Astrocyte (in vitro differentiated cells and primary cell): ENCODE measurements around the gene GGA2. TPM values are rescaled to one million over a fixed set of nuclear protein-coding genes. Genes with fewer than 3 reads are reported as not detected.
A peak's percentile ranks its signal among the peaks of the same experiment; 100 is the strongest.

Experiments used
- DNase-seq: peaks from one replicate; pipeline ENCODE4 v3.0.0-alpha.2; 2010; ENCODE audit warnings: low read depth
- FAIRE-seq: peaks from 2 replicates; lab custom pipeline; 2011; peaks lifted over from hg19 to GRCh38; lab: Jason Lieb, UNC
- H2AFZ ChIP-seq: 2 replicates; pipeline ENCODE4 v1.6.0; 2012; ENCODE audit warnings: low read depth, low read length, inconsistent platforms
- H3K27ac ChIP-seq: 2 replicates; pipeline ENCODE4 v1.5.1; 2011; ENCODE audit warnings: low read depth, low read length, inconsistent platforms
- H3K27me3 ChIP-seq: 2 replicates; pipeline ENCODE4 v1.6.0; 2011; ENCODE audit warnings: low read length, inconsistent platforms; ENCODE audit not compliant: insufficient read depth
- H3K36me3 ChIP-seq: 2 replicates; pipeline ENCODE4 v1.5.1; 2011; ENCODE audit warnings: low read length, inconsistent platforms; ENCODE audit not compliant: insufficient read depth
- H3K4me1 ChIP-seq: 2 replicates; pipeline ENCODE4 v1.5.1; 2011; ENCODE audit warnings: low read length, inconsistent platforms; ENCODE audit not compliant: insufficient read depth
- H3K4me2 ChIP-seq: 2 replicates; pipeline ENCODE4 v1.6.0; 2012; ENCODE audit warnings: low read length, inconsistent platforms
- H3K4me3 ChIP-seq: 2 replicates; pipeline ENCODE4 v1.5.1; 2011; ENCODE audit warnings: low read depth, mild to moderate bottlenecking, low read length, inconsistent platforms; ENCODE audit not compliant: insufficient read depth
- H3K79me2 ChIP-seq: 2 replicates; pipeline ENCODE4 v1.6.0; 2012; ENCODE audit warnings: mild to moderate bottlenecking, low read length, inconsistent platforms; ENCODE audit not compliant: insufficient read depth
- H3K9ac ChIP-seq: 2 replicates; pipeline ENCODE4 v1.6.0; 2012; ENCODE audit warnings: mild to moderate bottlenecking, low read length, inconsistent platforms
- H3K9me3 ChIP-seq: 2 replicates; pipeline ENCODE4 v1.5.1; 2012; ENCODE audit warnings: low read depth, mild to moderate bottlenecking, low read length, inconsistent platforms; ENCODE audit not compliant: insufficient read depth
- H4K20me1 ChIP-seq: 2 replicates; pipeline ENCODE4 v1.6.0; 2012; ENCODE audit warnings: low read length, inconsistent platforms; ENCODE audit not compliant: insufficient read depth
- H3K27ac Mint-ChIP-seq: one replicate; pipeline ENCODE4 v1.8.0; 2021; ENCODE audit warnings: mild to moderate bottlenecking, mixed read lengths; ENCODE audit not compliant: unreplicated experiment
- H3K27me3 Mint-ChIP-seq: one replicate; pipeline ENCODE4 v1.8.0; 2021; ENCODE audit warnings: low read depth, mixed read lengths; ENCODE audit not compliant: unreplicated experiment
- H3K36me3 Mint-ChIP-seq: one replicate; pipeline ENCODE4 v1.8.0; 2021; ENCODE audit warnings: low read depth, mixed read lengths; ENCODE audit not compliant: unreplicated experiment
- H3K4me1 Mint-ChIP-seq: one replicate; pipeline ENCODE4 v1.8.0; 2021; ENCODE audit warnings: low read depth, mixed read lengths; ENCODE audit not compliant: unreplicated experiment
- H3K4me3 Mint-ChIP-seq: one replicate; pipeline ENCODE4 v1.8.0; 2021; ENCODE audit warnings: mild to moderate bottlenecking, moderate library complexity, mixed read lengths; ENCODE audit not compliant: unreplicated experiment
- H3K9me3 Mint-ChIP-seq: one replicate; pipeline ENCODE4 v1.8.0; 2021; ENCODE audit warnings: mild to moderate bottlenecking, mixed read lengths; ENCODE audit not compliant: unreplicated experiment
- EZH2 ChIP-seq: IDR thresholded peaks from 2 replicates; pipeline ENCODE4 v1.6.1; 2012; ENCODE audit warnings: mild to moderate bottlenecking, low read length, inconsistent platforms; ENCODE audit not compliant: insufficient read depth
- total RNA-seq: library from RNA; stranded (reverse); gene quantifications from 2 replicates; pipeline ENCODE4 v1.2.1, GENCODE V29; 2021
- TF ChIP-seq, protein P1 (sequence below): IDR thresholded peaks from 2 replicates; pipeline ENCODE4 v1.5.1; 2011; ENCODE audit warnings: low read depth, mild to moderate bottlenecking, inconsistent platforms, low read length, moderate library complexity; ENCODE audit not compliant: insufficient read depth

Gene GGA2
- total RNA-seq, 1 donor from 2014 or later, result 84.0 TPM

GRCh38 chr16:23433261-23433920 is 76.9 kb downstream of the GGA2 start:
- no peak overlapping the region for H3K27ac Mint-ChIP-seq
- H3K4me3 Mint-ChIP-seq, result no peak overlapping the region
- Histone ChIP-seq H3K4me2 (no peak overlapping the region), H3K27me3 (no peaks in the 10 kb centered on the region), H3K36me3 (peaks cover 22% of the 10 kb centered on the region), H3K4me1 (no peaks in the 10 kb centered on the region), H2AFZ (no peak overlapping the region), H4K20me1 (peaks cover 23% of the 10 kb centered on the region), H3K27ac (no peak overlapping the region), H3K9me3 (no peaks in the 10 kb centered on the region), H3K9ac (no peak overlapping the region), H3K79me2 (no peaks in the 10 kb centered on the region), H3K4me3 (no peak overlapping the region)
- no peak for FAIRE-seq
- H3K9me3 Mint-ChIP-seq, result no peaks in the 10 kb centered on the region
- no peaks in the 10 kb centered on the region for H3K27me3 Mint-ChIP-seq
- DNase-seq, result no peak
- H3K4me1 Mint-ChIP-seq, result no peaks in the 10 kb centered on the region
- TF ChIP-seq EZH2, result no peak
- TF ChIP-seq, protein P1, sequence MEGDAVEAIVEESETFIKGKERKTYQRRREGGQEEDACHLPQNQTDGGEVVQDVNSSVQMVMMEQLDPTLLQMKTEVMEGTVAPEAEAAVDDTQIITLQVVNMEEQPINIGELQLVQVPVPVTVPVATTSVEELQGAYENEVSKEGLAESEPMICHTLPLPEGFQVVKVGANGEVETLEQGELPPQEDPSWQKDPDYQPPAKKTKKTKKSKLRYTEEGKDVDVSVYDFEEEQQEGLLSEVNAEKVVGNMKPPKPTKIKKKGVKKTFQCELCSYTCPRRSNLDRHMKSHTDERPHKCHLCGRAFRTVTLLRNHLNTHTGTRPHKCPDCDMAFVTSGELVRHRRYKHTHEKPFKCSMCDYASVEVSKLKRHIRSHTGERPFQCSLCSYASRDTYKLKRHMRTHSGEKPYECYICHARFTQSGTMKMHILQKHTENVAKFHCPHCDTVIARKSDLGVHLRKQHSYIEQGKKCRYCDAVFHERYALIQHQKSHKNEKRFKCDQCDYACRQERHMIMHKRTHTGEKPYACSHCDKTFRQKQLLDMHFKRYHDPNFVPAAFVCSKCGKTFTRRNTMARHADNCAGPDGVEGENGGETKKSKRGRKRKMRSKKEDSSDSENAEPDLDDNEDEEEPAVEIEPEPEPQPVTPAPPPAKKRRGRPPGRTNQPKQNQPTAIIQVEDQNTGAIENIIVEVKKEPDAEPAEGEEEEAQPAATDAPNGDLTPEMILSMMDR, result no peak
- H3K36me3 Mint-ChIP-seq, result peaks cover 20% of the 10 kb centered on the region

DNA sequence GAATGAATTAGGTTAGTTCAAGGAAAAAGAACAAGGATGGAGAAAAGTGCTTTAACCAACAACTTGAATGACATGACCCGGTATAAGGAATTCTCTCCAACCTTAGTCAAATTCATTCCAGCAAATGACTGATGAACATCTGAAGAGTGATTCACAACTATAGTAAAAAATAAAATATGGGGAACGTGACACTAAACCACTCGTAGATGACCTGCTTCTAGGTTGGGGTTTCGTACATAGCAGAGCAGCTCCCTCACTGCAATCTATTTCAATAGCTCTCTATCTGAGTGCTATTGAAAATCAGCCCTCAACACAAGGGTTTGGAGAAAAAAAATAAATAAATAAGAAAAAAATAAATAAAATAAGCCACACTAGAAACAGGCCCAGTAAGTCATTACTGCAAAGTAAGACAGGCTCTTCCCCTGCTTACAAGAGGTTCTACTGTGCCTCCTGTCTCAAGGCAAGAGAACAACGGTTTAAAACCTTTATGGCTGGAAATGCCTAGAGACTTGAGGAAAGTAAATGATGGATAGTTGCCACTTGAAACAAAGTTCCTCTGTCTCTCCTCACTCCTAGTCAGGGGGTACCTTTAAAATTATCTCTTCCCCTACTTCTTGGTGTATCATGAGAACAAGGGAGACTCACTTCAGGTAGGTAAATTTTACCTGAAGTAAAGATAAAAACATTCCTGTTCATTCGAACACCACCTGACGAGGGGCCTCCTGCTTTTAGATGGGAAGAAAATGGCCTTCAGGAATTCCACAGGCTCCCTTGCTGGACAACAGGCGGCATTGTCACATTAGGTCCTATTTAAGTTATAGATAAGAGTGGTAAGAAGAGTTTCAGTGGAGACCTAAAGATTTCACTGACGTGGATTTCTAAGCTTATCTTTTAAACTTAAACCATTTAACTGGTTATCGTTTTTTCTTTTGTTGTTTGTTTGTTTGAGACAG is 77.8 kb downstream of the GGA2 start:
- Histone ChIP-seq H3K9me3 (no peaks in the 10 kb centered on the region), H2AFZ (no peak overlapping the region), H3K9ac (no peak overlapping the region), H3K36me3 (peaks cover 22% of the 10 kb centered on the region), H3K27ac (no peak overlapping the region), H3K27me3 (no peaks in the 10 kb centered on the region), H3K79me2 (no peaks in the 10 kb centered on the region), H3K4me2 (no peak overlapping the region), H4K20me1 (peaks cover 20% of the 10 kb centered on the region), H3K4me3 (no peak overlapping the region), H3K4me1 (no peaks in the 10 kb centered on the region)
- Mint-ChIP-seq H3K27me3 (no peaks in the 10 kb centered on the region), H3K27ac (no peak overlapping the region), H3K36me3 (peaks cover 20% of the 10 kb centered on the region), H3K4me3 (no peak overlapping the region), H3K9me3 (no peaks in the 10 kb centered on the region), H3K4me1 (no peaks in the 10 kb centered on the region)
- DNase-seq, result peak; percentile 46
- TF ChIP-seq, protein P1, result peak; percentile 43
- TF ChIP-seq EZH2, result no peak
- no peak for FAIRE-seq
